Natural killer cell treated with Interleukin-12 subunit alpha and Interleukin-12 subunit beta and Interleukin-15 and Interleukin-18, amount 100 ng/mL, for 72 hours (primary cell): ENCODE data around the gene KIAA0040. TPM values are rescaled to one million over a fixed set of nuclear protein-coding genes. Genes with fewer than 3 reads are reported as not detected.

Experiments used
- ATAC-seq, 2 donors: fragments of 150-1000 bp; cut with Tn5 transposase in 1 of 2; sonication (Bioruptor Pico), chemical (Tn5 transposase) in 1 of 2; 2 replicates each; pipeline ENCODE4 v1.10.0; 2021
- DNase-seq: peaks from one replicate; pipeline ENCODE4 v3.0.0; 2022; ENCODE audit warnings: low spot score
- H3K27ac Mint-ChIP-seq, 2 donors: 1 replicate in 1 of 2; 2 replicates in 1 of 2; pipeline ENCODE4 v1.8.0; 2022; ENCODE audit warnings: mixed read lengths in 2 of 2, mild to moderate bottlenecking in 1 of 2, moderate library complexity in 1 of 2
- H3K27me3 Mint-ChIP-seq, 2 donors: 1 replicate in 1 of 2; 2 replicates in 1 of 2; pipeline ENCODE4 v1.8.0; 2022; ENCODE audit warnings: mixed read lengths in 2 of 2
- H3K36me3 Mint-ChIP-seq: one replicate; pipeline ENCODE4 v1.8.0; 2022; ENCODE audit warnings: mixed read lengths
- H3K4me1 Mint-ChIP-seq, 2 donors: 1 replicate in 1 of 2; 2 replicates in 1 of 2; pipeline ENCODE4 v1.8.0; 2022; ENCODE audit warnings: low read depth in 2 of 2, mixed read lengths in 2 of 2, mild to moderate bottlenecking in 1 of 2
- H3K4me3 Mint-ChIP-seq: one replicate; pipeline ENCODE4 v1.8.0; 2022; ENCODE audit warnings: mixed read lengths
- H3K9me3 Mint-ChIP-seq: 2 replicates; pipeline ENCODE4 v1.8.0; 2022; ENCODE audit warnings: mixed read lengths
- total RNA-seq, 2 donors: library from RNA; stranded (reverse); gene quantifications; one replicate each; pipeline ENCODE4 v1.2.3, GENCODE V29; 2022

Gene KIAA0040
- total RNA-seq, 2 donors from 2014 or later, result 11.2 to 19.3 TPM

GRCh38 chr1:175172503-175172902 lies 20.1 kb downstream of the KIAA0040 start:
- no peaks in the 10 kb centered on the region for H3K27me3 Mint-ChIP-seq
- peaks cover 42 to 46% of the 10 kb centered on the region in 2 donors for H3K4me1 Mint-ChIP-seq
- no peak overlapping the region for H3K27ac Mint-ChIP-seq
- no peaks in the 10 kb centered on the region for H3K9me3 Mint-ChIP-seq
- ATAC-seq (no peak), DNase-seq (no peak)
- no peak overlapping the region for H3K4me3 Mint-ChIP-seq
- H3K36me3 Mint-ChIP-seq, result no peaks in the 10 kb centered on the region

- DNase-seq, result no peak
- Mint-ChIP-seq H3K36me3 (peaks cover 3% of the 10 kb centered on the region), H3K4me1 (peaks cover 45 to 58% of the 10 kb centered on the region in 2 donors), H3K4me3 (no peak overlapping the region), H3K27ac (peak overlapping the region in 1 of 2 donors; percentile 26), H3K27me3 (no peaks in the 10 kb centered on the region), H3K9me3 (no peaks in the 10 kb centered on the region)
- no peak for ATAC-seq
These were observed 21.3 kb downstream of the KIAA0040 start for GRCh38 chr1:175171036-175171913.

GRCh38 chr1:175169286-175170018 lies 23.1 kb downstream of the KIAA0040 start:
- Mint-ChIP-seq H3K36me3 (peaks cover 7% of the 10 kb centered on the region), H3K27ac (peak overlapping the region in 1 of 2 donors; percentile 13), H3K4me1 (peaks cover 44 to 57% of the 10 kb centered on the region in 2 donors), H3K4me3 (no peak overlapping the region), H3K9me3 (no peaks in the 10 kb centered on the region), H3K27me3 (no peaks in the 10 kb centered on the region)
- DNase-seq (no peak), ATAC-seq (peak in 1 of 2 donors; percentile 62)

- no peaks in the 10 kb centered on the region for H3K27me3 Mint-ChIP-seq
- peaks cover 39 to 51% of the 10 kb centered on the region in 2 donors for H3K4me1 Mint-ChIP-seq
- H3K9me3 Mint-ChIP-seq, result no peaks in the 10 kb centered on the region
- peaks cover 8% of the 10 kb centered on the region for H3K36me3 Mint-ChIP-seq
- peak overlapping the region; percentile 13 to 49 for H3K27ac Mint-ChIP-seq
- ATAC-seq, result no peak
- no peak overlapping the region for H3K4me3 Mint-ChIP-seq
- no peak for DNase-seq
These were observed 23.8 kb downstream of the KIAA0040 start for GRCh38 chr1:175168782-175169181.

GRCh38 chr1:175167861-175168260 lies 24.7 kb downstream of the KIAA0040 start:
- Mint-ChIP-seq H3K4me1 (peaks cover 39 to 51% of the 10 kb centered on the region in 2 donors), H3K27me3 (no peaks in the 10 kb centered on the region), H3K9me3 (no peaks in the 10 kb centered on the region), H3K36me3 (peaks cover 11% of the 10 kb centered on the region), H3K27ac (no peak overlapping the region), H3K4me3 (no peak overlapping the region)
- ATAC-seq (no peak), DNase-seq (no peak)

- peaks cover 40 to 51% of the 10 kb centered on the region in 2 donors for H3K4me1 Mint-ChIP-seq
- no peaks in the 10 kb centered on the region for H3K9me3 Mint-ChIP-seq
- no peak for ATAC-seq
- no peaks in the 10 kb centered on the region for H3K27me3 Mint-ChIP-seq
- DNase-seq, result no peak
- H3K27ac Mint-ChIP-seq, result peak overlapping the region in 1 of 2 donors; percentile 4
- no peak overlapping the region for H3K4me3 Mint-ChIP-seq
- H3K36me3 Mint-ChIP-seq, result peaks cover 11% of the 10 kb centered on the region
These were observed 25.8 kb downstream of the KIAA0040 start for GRCh38 chr1:175166746-175167145.

- no peak for ATAC-seq
- H3K4me1 Mint-ChIP-seq, result peaks cover 28 to 39% of the 10 kb centered on the region in 2 donors
- H3K27ac Mint-ChIP-seq, result no peak overlapping the region
- H3K27me3 Mint-ChIP-seq, result no peaks in the 10 kb centered on the region
- H3K4me3 Mint-ChIP-seq, result no peak overlapping the region
- no peaks in the 10 kb centered on the region for H3K9me3 Mint-ChIP-seq
- DNase-seq, result no peak
- peaks cover 21% of the 10 kb centered on the region for H3K36me3 Mint-ChIP-seq
These were observed 27.8 kb downstream of the KIAA0040 start for GRCh38 chr1:175164751-175165150.

GRCh38 chr1:175163702-175164101 lies 28.9 kb downstream of the KIAA0040 start:
- H3K36me3 Mint-ChIP-seq, result peaks cover 24% of the 10 kb centered on the region

GRCh38 chr1:175162955-175163354 lies 29.6 kb downstream of the KIAA0040 start:
- H3K4me1 Mint-ChIP-seq, result peaks cover 14 to 21% of the 10 kb centered on the region in 2 donors
- H3K27ac Mint-ChIP-seq, result no peak overlapping the region
- no peak for ATAC-seq
- peaks cover 24% of the 10 kb centered on the region for H3K36me3 Mint-ChIP-seq
- H3K9me3 Mint-ChIP-seq, result no peaks in the 10 kb centered on the region
- no peak overlapping the region for H3K4me3 Mint-ChIP-seq
- H3K27me3 Mint-ChIP-seq, result no peaks in the 10 kb centered on the region
- DNase-seq, result no peak

More at GRCh38 chr1:175163702-175164101, 28.9 kb downstream of the KIAA0040 start:
- Mint-ChIP-seq H3K27ac (peak overlapping the region in 1 of 2 donors; percentile 15), H3K27me3 (no peaks in the 10 kb centered on the region), H3K4me3 (no peak overlapping the region), H3K4me1 (peaks cover 19 to 29% of the 10 kb centered on the region in 2 donors), H3K9me3 (no peaks in the 10 kb centered on the region)
- no peak for DNase-seq
- ATAC-seq, result no peak

- H3K27me3 Mint-ChIP-seq, result peaks cover 7 to 9% of the 10 kb centered on the region in 2 donors
- ATAC-seq (no peak), DNase-seq (no peak)
- H3K4me3 Mint-ChIP-seq, result no peak overlapping the region
- peaks cover 13% of the 10 kb centered on the region for H3K36me3 Mint-ChIP-seq
- peaks cover 9 to 11% of the 10 kb centered on the region in 2 donors for H3K4me1 Mint-ChIP-seq
- no peaks in the 10 kb centered on the region for H3K9me3 Mint-ChIP-seq
- no peak overlapping the region for H3K27ac Mint-ChIP-seq
These were observed 34.4 kb downstream of the KIAA0040 start for GRCh38 chr1:175158170-175158591.

- Mint-ChIP-seq H3K27ac (no peak overlapping the region), H3K27me3 (peaks cover 14 to 15% of the 10 kb centered on the region in 2 donors), H3K4me1 (peaks cover 9 to 11% of the 10 kb centered on the region in 2 donors), H3K36me3 (peaks cover 13% of the 10 kb centered on the region), H3K4me3 (no peak overlapping the region), H3K9me3 (no peaks in the 10 kb centered on the region)
- DNase-seq (no peak), ATAC-seq (no peak)
These were observed 35.4 kb downstream of the KIAA0040 start for GRCh38 chr1:175157200-175157599.

GRCh38 chr1:175155936-175156335 lies 36.6 kb downstream of the KIAA0040 start:
- peaks cover 11% of the 10 kb centered on the region for H3K36me3 Mint-ChIP-seq
- no peak overlapping the region for H3K4me3 Mint-ChIP-seq
- no peaks in the 10 kb centered on the region for H3K9me3 Mint-ChIP-seq

GRCh38 chr1:175155473-175155856 lies 37.1 kb downstream of the KIAA0040 start:
- ATAC-seq, result no peak
- no peak overlapping the region for H3K27ac Mint-ChIP-seq

More at GRCh38 chr1:175155936-175156335, 36.6 kb downstream of the KIAA0040 start:
- no peak overlapping the region for H3K27ac Mint-ChIP-seq
- DNase-seq (no peak), ATAC-seq (no peak)
- peaks cover 25 to 27% of the 10 kb centered on the region in 2 donors for H3K27me3 Mint-ChIP-seq
- H3K4me1 Mint-ChIP-seq, result peaks cover 11 to 12% of the 10 kb centered on the region in 2 donors

More at GRCh38 chr1:175155473-175155856, 37.1 kb downstream of the KIAA0040 start:
- Mint-ChIP-seq H3K36me3 (peaks cover 7% of the 10 kb centered on the region), H3K4me3 (no peak overlapping the region), H3K27me3 (peaks cover 30 to 32% of the 10 kb centered on the region in 2 donors), H3K9me3 (no peaks in the 10 kb centered on the region), H3K4me1 (peaks cover 7 to 9% of the 10 kb centered on the region in 2 donors)
- DNase-seq, result no peak
